Stimulated activated CD8-positive, alpha-beta memory T cell treated with anti-CD3 and anti-CD28 coated beads, Interleukin-12 subunit alpha, Interleukin-12 subunit beta, amount 100 ng/mL, for 4 hours (primary cell): ENCODE measurements around the gene NUBPL.
"Not testable (repeated sequence)": the region's sequence is repeated elsewhere in the genome, so short reads cannot be mapped to it uniquely, and the experiment has no call there.

Experiments
- DNase-seq: peaks from one replicate; pipeline ENCODE4 v3.0.0-alpha.2; 2020; ENCODE audit warnings: low read depth

The NUBPL gene

DNA sequence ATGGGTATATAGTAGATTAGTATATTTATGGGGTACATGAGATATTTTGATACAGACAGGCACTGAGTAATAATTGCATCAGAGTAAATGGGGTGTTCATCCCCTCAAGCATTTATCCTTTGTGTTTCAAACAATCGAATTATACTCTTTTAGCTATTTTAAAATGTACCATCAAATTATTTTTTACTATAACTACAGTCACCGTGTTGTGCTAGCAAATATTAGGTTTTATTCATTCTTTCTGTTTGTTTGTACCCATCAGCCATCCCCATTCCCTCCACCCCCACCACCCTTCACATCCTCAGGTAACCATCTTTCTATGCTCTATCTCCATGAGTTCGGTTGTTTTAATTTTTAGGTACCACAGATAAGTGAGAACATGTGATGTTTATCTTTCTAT is 115.8 kb downstream of the NUBPL start:
- DNase-seq, result no peak

DNA sequence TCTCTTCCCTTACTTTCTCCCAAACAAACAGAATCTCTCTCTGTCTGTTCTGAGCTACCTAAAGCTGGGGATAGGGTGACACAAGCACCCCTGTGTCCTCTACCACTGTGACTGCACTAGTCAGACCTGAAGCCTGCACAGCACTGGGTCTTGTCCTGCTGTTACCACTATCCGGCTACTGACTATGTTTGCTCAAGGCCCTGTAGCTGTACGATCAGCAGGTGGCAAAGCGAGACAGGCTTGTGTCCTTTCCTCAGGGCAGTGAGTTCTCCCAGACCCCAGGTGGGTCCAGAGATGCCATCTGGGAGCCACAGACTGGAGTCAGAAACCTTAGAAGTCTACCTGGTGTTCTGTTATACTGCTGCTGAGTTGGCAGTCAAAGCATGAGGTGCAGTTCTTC is 116.4 kb downstream of the NUBPL start:
- no peak for DNase-seq

DNA sequence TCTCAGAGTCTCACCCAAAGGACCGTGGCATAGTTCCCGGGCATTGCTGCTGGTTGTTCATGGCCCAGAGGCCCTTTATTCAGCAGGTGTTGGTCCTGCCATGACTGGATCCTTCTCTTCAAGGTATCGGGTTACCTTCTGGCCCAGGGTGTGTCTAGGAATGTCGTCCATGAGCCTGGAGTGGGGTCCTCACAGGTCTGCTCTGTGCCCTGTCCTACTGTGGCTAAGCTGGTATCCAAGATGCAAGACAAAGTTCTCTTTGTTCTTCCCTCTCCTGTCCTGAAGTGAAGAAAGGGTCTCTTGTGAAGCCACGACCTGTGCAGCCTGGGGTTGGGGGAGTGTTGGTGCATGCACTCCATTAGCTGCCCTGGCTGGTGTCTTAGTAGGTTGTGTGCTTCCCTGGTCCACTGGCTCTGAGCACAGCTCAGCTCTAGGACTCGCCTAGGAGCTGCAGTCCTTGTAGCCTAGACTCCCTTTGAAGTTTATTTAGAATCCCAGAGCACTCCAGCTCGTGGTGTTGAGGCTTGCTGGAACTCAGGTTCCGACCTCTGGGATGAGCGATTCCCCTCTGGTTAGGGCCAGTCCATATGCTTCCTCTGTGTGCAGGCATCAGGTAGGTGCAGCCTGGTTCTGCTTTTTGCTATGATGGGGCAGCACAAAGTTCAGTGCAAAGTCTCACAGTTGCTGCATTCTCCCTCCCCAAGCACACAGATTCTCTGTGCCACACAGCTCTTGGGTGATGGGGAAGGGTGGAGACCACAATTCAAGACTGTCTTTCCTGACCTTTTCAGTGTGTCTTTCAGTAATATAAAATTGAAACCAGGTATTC is 117.4 kb downstream of the NUBPL start:
- no peak for DNase-seq

DNA sequence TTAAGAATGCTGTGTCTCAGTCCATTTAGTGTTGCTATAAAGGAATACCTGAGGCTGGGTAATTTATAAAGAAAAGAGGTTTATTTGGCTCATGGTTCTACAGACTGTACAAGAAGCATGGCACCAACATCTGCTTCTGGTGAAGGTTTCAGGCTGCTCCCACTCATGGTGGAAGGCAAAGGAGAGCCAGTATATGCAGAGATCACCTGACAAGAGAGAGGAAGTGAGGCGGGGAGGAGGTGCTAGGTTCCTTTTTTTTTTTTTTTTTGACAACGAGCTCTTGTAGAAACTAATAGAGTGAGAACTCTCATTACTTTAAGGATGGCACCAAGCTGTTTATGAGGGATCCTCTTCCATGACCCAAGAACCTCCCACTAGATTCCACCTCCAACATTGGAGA is 121.6 kb downstream of the NUBPL start:
- no peak for DNase-seq

DNA sequence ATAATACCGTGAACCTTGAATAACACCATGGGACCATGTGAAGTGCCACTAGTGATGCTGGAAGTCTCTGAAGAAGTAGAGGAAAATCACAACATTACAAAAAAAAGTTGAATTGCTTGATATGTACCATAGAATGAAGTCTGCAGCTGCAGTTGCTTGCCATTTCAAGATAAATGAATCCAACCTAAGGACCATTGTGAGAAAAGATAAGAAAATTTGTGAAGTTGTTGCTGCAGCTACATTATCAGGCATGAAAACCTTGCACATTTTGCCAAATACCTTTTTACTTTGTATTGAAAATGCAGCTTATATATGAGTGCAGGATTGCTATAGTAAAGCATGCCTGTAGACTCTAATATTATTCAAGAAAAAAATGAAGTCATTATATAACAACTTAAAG is 126.5 kb downstream of the NUBPL start:
- DNase-seq, result no peak

DNA sequence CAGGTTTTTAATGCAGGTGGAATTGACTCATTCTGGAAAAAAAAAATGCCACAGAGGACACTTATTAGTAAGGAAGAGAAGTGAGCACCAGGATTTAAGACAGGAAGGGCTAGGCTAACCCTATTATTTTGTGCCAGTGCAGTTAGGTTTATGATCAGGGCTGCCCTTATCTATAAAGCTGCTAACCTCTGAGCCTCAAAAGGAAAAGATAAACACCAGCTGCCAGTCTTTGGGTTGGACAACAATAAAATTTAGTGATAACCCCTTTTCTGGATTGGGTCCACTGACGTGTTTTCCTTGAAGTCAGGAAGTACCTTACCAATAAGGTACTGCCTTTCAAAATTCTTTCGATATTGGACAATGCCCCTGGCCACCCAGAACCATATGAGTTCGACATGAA is 128.9 kb downstream of the NUBPL start:
- no peak for DNase-seq

DNA sequence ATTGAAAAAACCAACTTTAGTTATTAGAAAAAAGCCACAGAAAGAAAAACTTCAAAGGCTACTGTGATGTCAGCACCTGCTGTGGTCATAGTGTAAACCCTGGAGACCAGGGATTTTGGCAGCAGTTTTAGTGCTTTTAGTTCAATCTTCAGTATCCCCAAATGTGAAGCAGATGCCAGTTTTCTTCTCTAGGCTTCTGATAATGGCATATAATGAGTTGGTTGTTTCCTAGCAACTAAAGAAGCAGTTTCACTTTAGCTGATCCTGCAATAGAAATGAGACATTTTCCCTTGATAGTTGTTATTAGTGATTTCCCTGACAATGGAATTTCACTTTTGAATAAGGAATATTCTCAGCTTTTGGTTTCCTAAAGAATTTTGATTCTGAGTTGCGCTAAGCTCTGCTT is 131.2 kb downstream of the NUBPL start:
- no peak for DNase-seq

DNA sequence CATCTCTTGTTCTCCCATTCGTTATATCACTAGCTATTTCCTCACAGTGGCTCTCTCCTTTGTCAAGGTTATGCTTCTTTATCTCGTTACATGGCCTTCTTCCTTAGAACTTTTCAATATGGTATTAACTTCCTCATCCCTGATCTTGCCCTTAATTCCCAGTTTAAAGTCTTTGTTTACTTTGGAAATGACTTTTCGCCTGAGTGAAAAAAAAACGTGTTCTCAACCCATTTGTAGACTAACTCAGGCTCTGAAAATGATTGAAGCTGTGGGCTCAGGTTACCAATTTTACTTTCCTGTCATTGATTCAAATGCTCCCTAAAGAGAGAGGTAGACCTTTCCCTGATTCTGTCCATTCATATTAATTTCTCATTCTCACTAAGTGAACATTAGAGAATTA is 135.2 kb downstream of the NUBPL start:
- DNase-seq, result no peak

DNA sequence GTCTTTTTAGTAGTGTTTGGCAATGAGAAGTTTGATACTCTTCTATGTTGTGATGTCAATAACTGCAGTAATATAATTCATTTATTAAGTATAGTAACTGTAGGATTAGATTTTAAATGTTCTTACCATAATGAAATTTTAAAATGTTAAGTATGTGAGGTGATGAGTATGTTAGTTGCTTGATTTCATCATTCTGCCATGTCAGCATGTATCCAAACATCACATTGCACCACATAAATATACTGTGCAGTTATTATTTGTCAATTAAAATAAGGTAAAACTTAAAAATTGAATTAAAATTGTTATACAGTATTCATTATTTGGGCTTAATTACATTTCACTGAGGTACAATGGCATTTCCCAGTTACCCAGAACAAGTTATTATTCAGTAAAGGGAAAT is 138.6 kb downstream of the NUBPL start:
- no peak for DNase-seq

DNA sequence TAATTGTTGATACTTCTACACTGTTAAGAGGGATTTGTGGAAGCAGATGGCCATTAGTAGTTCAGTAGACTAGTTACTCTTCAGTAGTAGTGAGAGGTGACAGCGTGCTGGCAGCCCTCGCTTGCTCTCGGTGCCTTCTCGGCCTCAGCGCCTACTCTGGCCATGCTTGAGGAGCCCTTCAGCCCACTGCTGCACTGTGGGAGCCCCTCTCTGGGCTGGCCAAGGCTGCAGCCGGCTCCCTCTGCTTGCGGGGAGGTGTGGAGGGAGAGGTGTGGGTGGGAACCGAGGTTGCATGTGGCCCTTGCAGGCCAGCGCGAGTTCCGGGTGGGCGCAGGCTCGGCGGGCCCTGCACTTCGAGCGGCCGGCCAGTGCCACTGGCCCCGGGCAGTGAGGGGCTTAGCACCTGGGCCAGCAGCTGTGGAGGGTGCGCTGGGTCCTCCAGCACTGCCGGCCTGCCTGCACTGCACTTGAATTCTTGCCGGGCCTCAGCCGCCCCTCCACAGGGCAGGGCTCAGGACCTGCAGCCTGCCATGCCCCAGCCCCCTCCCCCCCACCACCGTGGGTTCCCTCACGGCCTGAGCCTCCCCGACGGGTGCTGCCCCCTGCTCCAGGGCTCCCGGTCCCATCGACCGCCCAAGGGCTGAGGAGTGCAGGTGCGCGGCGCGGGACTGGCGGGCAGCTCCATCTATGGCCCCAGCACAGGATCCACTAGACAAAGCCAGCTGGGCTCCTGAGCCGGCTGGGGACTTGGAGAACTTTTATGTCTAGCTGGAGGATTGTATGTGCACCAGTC is 139.3 kb downstream of the NUBPL start:
- no peak for DNase-seq

DNA sequence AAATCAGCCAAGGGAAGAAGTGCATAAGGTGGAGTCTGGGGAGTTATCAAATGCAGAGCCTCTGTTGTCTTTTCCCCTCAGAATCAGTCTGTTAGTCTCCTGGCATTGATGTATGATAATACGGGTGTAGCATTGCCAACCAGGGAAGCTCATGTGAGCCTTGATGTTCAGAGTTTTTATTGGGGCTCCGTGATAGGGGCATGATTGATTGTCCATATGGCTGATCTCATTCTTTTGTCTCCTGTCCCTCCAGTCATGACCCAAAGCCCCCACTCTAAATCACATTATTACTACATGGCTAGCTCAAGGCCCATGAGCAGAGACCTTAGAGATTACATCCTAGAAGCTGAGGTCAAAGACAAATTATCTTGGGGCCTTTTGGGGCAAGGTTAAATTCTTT is 140.9 kb downstream of the NUBPL start:
- DNase-seq, result no peak

DNA sequence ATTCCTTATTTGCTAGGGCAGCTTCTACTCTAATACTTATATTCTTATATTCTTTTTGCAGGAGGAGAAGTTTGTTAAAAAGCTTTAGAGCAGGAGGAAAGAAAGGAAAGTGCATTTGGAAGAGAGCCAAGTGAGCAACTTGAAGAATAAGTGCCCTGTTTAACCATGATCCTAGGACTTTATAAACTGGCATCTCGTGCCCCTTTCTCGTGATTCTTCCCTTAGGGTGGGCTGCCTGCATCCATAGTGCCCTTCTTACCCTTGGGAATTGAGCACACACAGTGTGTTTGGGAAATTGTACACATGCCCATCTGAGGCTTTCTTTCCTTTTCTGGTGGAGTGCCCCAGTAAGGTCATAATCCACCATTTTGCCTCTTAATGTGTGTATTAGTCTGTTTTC is 141.9 kb downstream of the NUBPL start:
- DNase-seq, result no peak

DNA sequence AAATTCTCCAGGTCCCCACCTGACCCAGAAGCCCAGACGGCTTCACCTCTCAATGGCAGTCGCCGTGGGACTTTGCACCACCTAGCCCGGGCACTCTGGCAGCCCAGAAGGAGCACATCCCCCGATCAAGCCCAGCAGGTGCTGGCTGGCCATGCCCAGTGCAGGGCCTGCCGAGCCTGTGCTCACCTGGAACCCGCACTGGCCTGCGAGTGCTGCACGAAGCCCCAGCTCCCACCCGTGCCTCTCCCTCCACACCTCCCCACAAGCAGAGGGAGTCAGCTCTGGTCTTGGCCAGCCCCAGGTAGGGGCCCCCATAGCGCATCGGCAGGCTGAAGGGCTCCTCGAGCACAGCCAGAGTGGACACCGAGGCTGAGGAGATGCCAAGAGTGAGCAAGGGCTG is 144.5 kb downstream of the NUBPL start:
- no peak for DNase-seq

DNA sequence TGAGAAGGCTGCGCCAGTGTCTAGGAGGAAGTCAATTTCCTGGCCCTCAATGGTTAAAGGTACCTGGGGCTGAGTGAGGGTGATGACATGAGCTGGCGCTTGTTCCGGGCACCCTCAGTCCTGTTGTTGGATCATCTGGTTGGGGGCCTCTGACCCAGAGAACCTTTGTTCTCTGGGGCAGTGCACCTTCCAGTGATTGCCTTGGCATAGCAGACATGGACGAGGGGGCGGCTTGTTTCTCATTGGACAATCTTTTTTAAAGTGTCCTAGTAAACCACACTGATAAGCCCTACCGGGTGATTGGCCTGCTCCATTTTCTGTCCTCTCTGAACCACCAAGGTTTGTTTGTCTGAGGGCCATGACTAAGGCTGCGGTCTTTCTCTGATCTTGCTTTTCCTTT is 147.5 kb downstream of the NUBPL start:
- not testable (repeated sequence) for DNase-seq

DNA sequence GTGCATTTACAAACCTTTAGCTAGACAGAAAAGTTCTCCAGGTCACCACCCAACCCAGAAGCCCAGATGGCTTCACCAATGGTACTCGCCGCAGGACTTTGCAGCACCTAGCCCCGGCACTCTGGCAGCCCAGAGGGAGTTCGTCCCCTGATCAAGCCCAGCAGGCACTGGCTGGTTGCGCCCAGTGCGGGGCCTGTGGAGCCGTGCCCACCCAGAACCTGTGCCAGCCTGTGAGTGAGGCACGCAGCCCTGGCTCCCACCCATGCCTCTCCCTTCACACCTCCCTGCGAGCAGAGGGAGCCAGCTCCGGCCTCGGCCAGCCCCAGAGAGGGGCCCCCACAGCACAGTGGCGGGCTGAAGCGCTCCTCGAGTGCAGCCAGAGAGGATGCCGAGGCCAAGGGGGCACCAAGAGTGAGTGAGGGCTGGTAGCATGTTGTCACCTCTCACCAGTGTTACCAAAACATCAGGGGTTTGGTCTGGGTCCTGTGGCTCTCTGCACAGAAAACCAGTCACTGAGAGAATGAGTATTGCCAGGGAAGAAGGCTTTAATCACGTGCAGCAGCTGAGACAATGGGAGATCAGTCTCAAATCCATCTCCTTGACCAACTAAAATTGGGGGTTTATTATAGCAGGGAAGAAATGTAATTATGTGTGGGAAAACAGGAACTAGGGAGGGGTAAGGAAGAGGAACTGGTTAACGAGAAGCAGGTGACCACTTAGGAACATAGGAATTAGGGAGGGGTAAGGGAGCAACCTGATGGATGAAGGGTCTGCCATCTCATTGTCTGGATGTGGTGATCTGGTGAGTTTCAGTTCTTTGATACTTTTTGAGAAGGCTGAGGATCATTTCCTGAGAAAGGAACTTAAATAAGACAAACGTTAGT is 151.3 kb downstream of the NUBPL start:
- no peak for DNase-seq

DNA sequence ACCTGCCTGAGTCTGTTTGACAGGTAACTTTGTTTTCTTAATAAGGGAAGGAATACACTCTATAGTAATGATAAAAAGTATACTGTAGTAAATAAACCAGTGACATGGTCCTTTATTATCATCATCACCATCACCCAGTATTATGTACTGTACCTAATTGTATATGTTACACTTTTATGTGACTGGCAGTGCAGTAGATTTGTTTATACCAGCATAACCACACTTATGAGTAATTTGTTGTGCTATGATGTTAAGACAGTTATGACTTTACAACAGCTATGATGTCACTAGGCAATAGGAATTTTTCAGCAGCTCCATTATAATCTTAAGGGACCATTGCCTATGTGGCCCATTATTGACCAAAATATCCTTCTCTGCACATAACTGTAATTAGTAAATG is 155.0 kb downstream of the NUBPL start:
- no peak for DNase-seq

DNA sequence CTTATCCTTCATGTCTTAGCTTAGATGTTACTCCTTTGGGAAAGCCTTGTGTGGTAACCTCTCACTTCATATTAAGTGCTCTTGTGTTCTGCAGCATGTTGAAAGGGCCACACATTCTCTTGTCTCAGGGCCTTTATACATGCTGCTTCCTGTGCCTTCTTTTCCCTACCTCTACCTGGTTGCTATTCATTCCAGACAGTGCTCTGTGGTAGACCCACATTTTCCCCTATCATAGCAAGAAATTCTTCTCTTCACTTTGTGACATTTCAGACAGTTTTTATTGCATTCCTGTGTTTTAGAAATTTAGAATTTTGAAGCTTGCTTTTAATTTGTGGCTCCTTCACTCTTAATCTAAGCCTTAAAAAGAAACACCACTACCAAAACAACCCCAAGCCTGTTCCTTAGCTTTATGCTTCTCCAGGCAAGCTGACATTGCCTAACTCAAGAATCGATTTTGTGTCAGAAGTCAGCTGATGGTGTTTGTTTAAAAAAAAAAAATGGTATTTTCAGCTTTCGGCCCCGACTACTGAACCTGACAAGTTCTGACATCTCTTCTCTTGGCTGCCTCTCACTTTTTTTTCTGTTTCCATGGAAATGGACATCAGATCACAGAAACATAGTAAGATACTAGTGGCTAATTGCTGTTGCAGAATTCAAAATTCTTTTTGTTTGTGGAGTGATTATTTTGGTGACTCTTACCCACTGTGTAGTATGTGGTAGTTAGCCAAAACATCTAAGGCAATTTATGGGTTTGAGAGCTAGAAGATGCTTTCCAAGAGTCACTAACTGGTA is 156.3 kb downstream of the NUBPL start:
- DNase-seq, result no peak

DNA sequence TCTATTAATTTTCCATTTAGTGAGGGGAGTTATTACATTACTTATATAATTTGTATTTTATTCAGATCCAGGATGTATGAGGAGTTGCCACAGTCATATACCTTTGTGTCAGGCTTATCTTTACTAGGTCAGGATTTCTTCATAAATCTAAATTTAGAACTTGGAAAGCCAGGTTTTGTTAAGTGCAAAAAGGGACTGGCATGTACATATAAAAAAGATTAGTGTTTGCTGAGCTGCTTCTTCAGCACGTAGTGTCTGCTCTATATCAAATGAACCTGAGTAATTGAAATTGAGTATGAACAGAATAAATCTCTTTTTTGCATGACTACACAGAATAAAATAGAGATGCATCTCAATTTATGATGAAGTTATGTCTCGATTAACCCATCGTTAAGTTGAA is 157.4 kb downstream of the NUBPL start:
- no peak for DNase-seq

DNA sequence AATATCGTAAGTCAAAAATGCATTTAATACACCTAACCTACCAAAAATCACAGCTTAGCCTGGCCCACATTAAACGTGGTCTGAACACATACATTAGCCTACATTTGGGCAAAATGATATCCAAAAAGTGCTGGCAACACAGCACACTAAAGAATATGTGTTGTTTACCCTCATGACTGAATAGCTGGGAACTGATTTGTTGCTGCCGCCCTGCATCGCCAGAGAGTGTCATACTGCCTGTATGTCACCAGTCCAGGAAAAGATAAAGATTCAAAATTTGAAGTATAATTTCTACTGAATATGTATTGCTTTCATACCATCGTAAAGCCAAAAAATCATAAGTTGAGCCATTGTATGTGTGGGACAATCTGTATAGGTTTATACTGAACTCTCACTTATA is 157.8 kb downstream of the NUBPL start:
- no peak for DNase-seq

DNA sequence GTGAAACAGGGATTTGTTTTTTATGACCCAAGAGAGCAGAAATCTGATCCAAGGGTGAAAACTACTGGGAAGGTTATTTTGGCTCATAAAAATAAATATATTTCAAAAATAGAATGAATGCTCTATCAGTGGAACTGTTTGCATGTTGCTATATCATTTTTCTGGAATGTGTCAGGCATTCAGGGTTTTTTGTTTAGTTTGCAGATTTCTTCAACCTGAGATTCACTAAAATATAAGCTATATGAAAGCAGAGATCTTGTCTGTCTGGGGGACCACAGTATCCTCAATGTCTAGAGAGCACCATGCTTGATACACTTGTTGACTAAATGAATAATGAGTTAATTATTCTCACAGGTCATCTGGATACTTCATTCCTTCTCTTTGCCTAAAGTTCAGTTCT is 165.1 kb downstream of the NUBPL start:
- no peak for DNase-seq

DNA sequence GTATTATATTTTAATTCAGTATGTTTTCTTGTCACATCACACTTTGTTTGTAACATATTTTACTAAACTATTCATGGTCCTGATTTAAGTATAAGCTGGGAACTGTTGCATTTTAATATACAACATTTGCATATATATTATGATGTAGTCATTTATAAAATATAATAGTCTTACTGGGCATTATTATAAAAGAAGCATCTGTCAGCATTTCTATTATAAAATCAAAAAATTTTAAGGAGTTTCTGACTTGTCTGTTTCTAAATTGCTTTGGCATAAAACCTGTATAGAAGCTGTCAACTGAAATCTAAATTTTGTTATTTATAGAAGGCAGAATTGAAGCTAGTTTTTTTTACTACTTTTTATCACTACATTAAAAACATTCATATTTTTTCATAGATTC is 166.6 kb downstream of the NUBPL start:
- no peak for DNase-seq

DNA sequence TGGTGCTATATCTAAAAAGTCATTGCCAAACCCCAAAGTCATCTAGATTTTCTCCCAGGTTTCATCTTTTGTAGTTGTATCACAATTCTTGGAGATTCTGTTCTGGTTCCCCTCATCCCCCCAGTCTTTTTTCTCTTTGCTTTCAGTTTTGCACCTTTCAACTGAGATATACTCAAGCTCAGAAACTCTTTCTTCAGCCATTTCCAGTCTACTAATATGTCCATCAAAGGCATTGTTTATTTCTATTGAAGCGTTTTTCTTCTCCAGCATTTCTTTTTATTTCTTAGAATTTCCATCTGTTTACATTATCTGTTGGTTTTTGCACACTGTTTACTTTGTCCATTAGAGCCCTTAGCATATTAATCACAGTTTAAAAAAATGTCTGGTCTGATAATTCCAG is 179.5 kb downstream of the NUBPL start:
- no peak for DNase-seq
